Heart left ventricle (tissue), 16 donors: ENCODE data around the gene THSD7B. TPM values are rescaled to one million over a fixed set of nuclear protein-coding genes. Genes with fewer than 3 reads are reported as not detected.
A peak's percentile ranks its signal among the peaks of the same experiment; 100 is the strongest.

Experiments
- ATAC-seq, 4 donors: fragments of 200-7000 bp; cut with Tn5 transposase; one replicate each; pipeline ENCODE4 v1.9.1; 2020 to 2022; ENCODE audit warnings: moderate library complexity in 4 of 4, mild to moderate bottlenecking in 3 of 4, moderate number of reproducible peaks in 1 of 4
- DNase-seq, 5 donors: peaks; one replicate each; pipeline ENCODE4 v3.0.0-alpha.2; 2020
- H3K27ac ChIP-seq, 12 donors: fragments of 200-600 bp; sonication (generic) in 4 of 12; one replicate each; pipeline versions ENCODE4 v1.5.0 to v1.8.0; 2016 to 2022; ENCODE audit warnings: mild to moderate bottlenecking in 2 of 12
- H3K27me3 ChIP-seq, 9 donors: fragments of 200-600 bp; sonication (generic) in 2 of 9; one replicate each; pipeline versions ENCODE4 v1.5.1 to v1.8.0; 2016 to 2022; ENCODE audit warnings: mild to moderate bottlenecking in 3 of 9
- H3K36me3 ChIP-seq, 9 donors: fragments of 200-600 bp; sonication (generic) in 2 of 9; one replicate each; pipeline versions ENCODE4 v1.5.0 to v1.8.0; 2018 to 2022; ENCODE audit warnings: mild to moderate bottlenecking in 2 of 9
- H3K4me1 ChIP-seq, 12 donors: fragments of 200-600 bp; sonication (generic) in 4 of 12; one replicate each; pipeline versions ENCODE4 v1.5.0 to v1.8.0; 2016 to 2022; ENCODE audit warnings: mild to moderate bottlenecking in 3 of 12
- H3K4me3 ChIP-seq, 12 donors: fragments of 200-600 bp; sonication (generic) in 4 of 12; one replicate each; pipeline versions ENCODE4 v1.5.0 to v1.8.0; 2017 to 2022; ENCODE audit warnings: mild to moderate bottlenecking in 9 of 12, moderate library complexity in 4 of 12
- H3K9me3 ChIP-seq, 12 donors: fragments of 200-600 bp; sonication (generic) in 4 of 12; one replicate each; pipeline versions ENCODE4 v1.5.0 to v1.8.0; 2016 to 2022; ENCODE audit warnings: mild to moderate bottlenecking in 1 of 12
- CTCF ChIP-seq, 12 donors: fragments of 200-600 bp; sonication (generic) in 4 of 12; IDR thresholded peaks; one replicate each; pipeline versions ENCODE4 v1.5.0 to v1.8.0; 2018 to 2022; ENCODE audit warnings: antibody characterized with exemption in 12 of 12, mild to moderate bottlenecking in 5 of 12
- POLR2A ChIP-seq, 2 donors: fragments of 450-650 bp; IDR thresholded peaks; one replicate each; pipeline ENCODE4 v1.6.1; 2017; ENCODE audit warnings: antibody characterized with exemption in 2 of 2, mild to moderate bottlenecking in 2 of 2, moderate library complexity in 2 of 2
- WGBS, 4 donors: extraction: QIAGEN DNeasy Blood & Tissue Kit in 2 of 4; methylation state at CpG; one replicate each; pipeline versions ENCODE4 v1.1.5 to v1.1.7; 2013 to 2018; 5-methylcytosine and 5-hydroxymethylcytosine counted together
- intact Hi-C, 10 donors: fragments of 100-400 bp; cut with DNase I; formaldehyde crosslinking; loops; one replicate each; pipeline versions ENCODE4 v1.11.1 to v1.14.2; 2022
- polyA plus RNA-seq, 2 donors: library from polyadenylated mRNA; stranded (reverse); fragments of 200-250 nt; gene quantifications; one replicate each; pipeline ENCODE4 v1.2.3, GENCODE V29; 2013
- total RNA-seq, 9 donors: library from RNA; depleted of rRNA in 2 of 9; stranded (reverse); fragments of >200 nt in 2 of 9; fragmentation: NEBNext Ultra II Directional in 3 of 9; extraction: Animal tissue kit (Norgen Biotek cat#: 25700) in 3 of 9; gene quantifications; one replicate each; pipeline versions ENCODE4 v1.1.0 to v1.2.4, GENCODE V29; 2016 to 2023
- donor health status: ischemic (EF 13 %, LVEDD 7.1; RV severe dilation, severe dysfunction).
- donor health status: healthy with polysubstance abuse.
- donor health status: DM: no; HTN: yes; CAD: no.
- donor health status: DM: no; HTN: no; CAD: no.
- donor health status: ischemic (EF 25% LVEDD 6.9; RV normal size, moderate dysfunction).
- donor health status: ischemic (EF 25% LVEDD 5.7; RV mildly dilated, moderate dysfunction).
- donor health status: healthy.
- donor health status: DM: yes; HTN: yes; CAD: no.
- donor health status: ischemic (EF 35%, LVEDD 5.7; RV mildly dilated, moderate dysfunction).
- donor health status: nonischemic (EF 11% LVEDD 7.7; RV severe dilation, severe dysfunction).
- donor health status: DM: yes; HTN: yes; CAD: no.
- donor health status: PGD.
- donor health status: ischemic (EF 29% LVEDD 5.4; RV normal size, mild dysfunction).
- donor health status: nonischemic (EF 23%, LVEDD 6.1; RV moderate dilation, normal function).

THSD7B gene
- total and polyA plus RNA-seq, 11 donors = 0.04 to 0.43 (median 0.17) TPM

DNA sequence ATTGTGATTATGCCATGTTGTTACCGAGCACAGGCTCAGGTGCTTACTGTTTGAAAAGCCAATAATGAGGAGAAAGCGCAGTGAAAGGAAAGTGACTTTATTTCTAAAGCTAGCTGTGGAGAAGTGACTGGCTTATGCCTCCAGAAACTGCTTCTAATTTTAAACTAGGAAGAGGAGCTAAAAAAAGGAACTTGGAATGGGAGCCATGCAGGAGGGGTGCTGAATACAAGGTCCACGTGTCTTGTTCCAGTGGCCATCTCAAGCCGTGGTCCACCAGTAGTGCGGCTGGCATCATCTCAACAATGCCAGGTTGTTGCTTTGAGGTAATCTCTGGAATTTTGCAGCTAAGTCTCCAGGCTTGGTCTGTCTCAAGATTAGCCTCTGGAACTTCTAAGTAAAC, 282.0 kb downstream of the THSD7B start:
- no peak overlapping the region for H3K4me3 ChIP-seq
- DNase-seq (no peak), ATAC-seq (peak in 2 of 4 donors; percentile 43 to 64)
- H3K4me1 ChIP-seq = peaks cover 0 to 11% (median 0%) of the 10 kb centered on the region in 12 donors
- no peaks in the 10 kb centered on the region for H3K27me3 ChIP-seq
- H3K27ac ChIP-seq = no peak overlapping the region
- no peaks in the 10 kb centered on the region for H3K36me3 ChIP-seq
- whole genome bisulfite sequencing, 4 donors = 53 to 64% (median 54%) methylated on average over 5 of the region's 5 CpGs
- no peaks in the 10 kb centered on the region for H3K9me3 ChIP-seq
- TF ChIP-seq CTCF (IDR thresholded peaks at IDR 0.05) (no peak), POLR2A (IDR thresholded peaks at IDR 0.05) (no peak)
- intact Hi-C loops = no loop called here

DNA sequence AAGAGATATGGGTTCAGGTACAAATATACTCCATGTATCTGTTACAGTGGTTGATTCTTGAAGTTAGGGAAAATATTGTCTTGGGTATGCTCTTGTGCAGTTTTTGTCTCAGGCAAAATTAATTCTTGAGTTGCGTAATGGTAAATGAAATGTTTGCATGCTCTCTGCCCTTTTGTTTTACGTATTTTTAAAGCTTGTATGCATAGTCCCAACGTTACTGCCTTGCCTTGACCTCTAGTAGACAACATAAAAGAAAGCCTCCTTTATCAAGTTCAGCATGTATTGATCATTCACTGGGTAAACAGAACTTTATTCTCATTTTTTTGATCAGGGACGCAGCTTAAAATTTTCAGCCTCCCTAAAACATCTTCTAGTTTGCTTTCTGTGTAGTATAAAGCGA, 283.1 kb downstream of the THSD7B start:
- Histone ChIP-seq H3K27me3 (no peaks in the 10 kb centered on the region), H3K4me3 (no peak overlapping the region), H3K36me3 (no peaks in the 10 kb centered on the region), H3K9me3 (no peaks in the 10 kb centered on the region), H3K4me1 (peaks cover 0 to 11% (median 0%) of the 10 kb centered on the region in 12 donors), H3K27ac (no peak overlapping the region)
- no peak for ATAC-seq
- 80 to 88% (median 85%) methylated on average over 5 of the region's 5 CpGs for WGBS, 4 donors
- intact Hi-C loops = no loop called here
- no peak for TF ChIP-seq POLR2A (IDR thresholded peaks at IDR 0.05)
- TF ChIP-seq CTCF (IDR thresholded peaks at IDR 0.05) = no peak
- no peak for DNase-seq

- no peak overlapping the region for H3K27ac ChIP-seq
- intact Hi-C loops = no loop called here
- ATAC-seq (no peak), DNase-seq (no peak)
- H3K4me3 ChIP-seq = no peak overlapping the region
- peaks cover 0 to 11% (median 0%) of the 10 kb centered on the region in 12 donors for H3K4me1 ChIP-seq
- no peaks in the 10 kb centered on the region for H3K9me3 ChIP-seq
- H3K36me3 ChIP-seq = no peaks in the 10 kb centered on the region
- no peaks in the 10 kb centered on the region for H3K27me3 ChIP-seq
- TF ChIP-seq CTCF (IDR thresholded peaks at IDR 0.05) (no peak), POLR2A (IDR thresholded peaks at IDR 0.05) (no peak)
These were observed 284.2 kb downstream of the THSD7B start for GRCh38 chr2:137049518-137049917.

- no peak for ATAC-seq
- Histone ChIP-seq H3K27me3 (no peaks in the 10 kb centered on the region), H3K9me3 (no peaks in the 10 kb centered on the region), H3K4me1 (peaks cover 0 to 11% (median 0%) of the 10 kb centered on the region in 12 donors), H3K27ac (no peak overlapping the region), H3K36me3 (no peaks in the 10 kb centered on the region), H3K4me3 (no peak overlapping the region)
- intact Hi-C loops = no loop called here
- TF ChIP-seq POLR2A (IDR thresholded peaks at IDR 0.05) (no peak), CTCF (IDR thresholded peaks at IDR 0.05) (no peak)
- WGBS, 4 donors = 77 to 92% (median 86%) methylated on average over 2 of the region's 2 CpGs
- no peak for DNase-seq
These were observed 285.6 kb downstream of the THSD7B start for GRCh38 chr2:137050949-137051348.
